Putamen (tissue), 1 donor: ENCODE data around the gene LGALS1.

Experiments
- DNase-seq: peaks from one replicate; pipeline ENCODE4 v3.0.0-alpha.2; 2016; ENCODE audit warnings: low spot score

LGALS1 gene

DNA sequence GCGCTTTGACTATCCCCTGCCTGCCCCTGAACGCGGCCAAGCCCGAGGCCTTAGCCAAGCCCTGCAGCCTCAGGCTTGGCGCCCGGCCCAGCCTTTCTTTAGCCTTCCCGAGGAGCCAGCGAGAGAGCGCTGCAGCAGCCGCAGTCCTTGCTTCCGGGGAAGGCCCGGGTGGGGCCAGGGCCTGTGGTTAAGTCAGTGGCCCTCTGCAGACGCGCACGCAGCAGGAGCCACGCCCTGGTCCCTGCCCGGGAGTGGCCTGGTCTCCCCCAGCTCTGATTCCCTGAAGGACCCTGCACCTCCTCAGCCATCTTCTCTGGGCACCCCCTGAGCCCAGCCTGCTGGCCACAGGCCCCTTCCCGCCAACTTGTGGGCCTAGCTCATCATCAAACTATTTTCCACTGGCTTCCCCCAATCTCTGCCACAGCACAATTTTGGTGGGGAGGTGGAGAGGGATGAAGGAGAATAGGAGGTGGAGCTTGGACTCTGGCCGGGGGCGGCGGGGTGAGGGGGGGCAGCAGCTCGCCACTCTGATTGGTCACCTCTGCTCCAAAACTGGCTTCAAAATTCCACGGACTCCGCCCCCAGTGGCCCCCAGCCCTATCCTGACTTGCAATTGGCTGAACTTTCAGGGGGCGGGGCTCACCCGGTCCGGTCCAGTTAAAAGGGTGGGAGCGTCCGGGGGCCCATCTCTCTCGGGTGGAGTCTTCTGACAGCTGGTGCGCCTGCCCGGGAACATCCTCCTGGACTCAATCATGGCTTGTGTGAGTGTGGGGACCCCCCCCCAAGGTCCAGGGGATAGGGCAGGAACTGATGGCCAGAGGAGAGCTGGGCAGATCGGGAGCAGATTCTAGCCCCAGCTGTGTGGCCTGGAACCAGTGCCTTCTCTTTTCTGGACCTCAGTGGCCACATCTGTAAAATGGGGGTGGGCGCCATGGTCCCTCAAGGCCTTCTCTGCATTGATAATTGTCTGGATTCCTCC, at the start of gene LGALS1:
Gene LGALS1, plus strand, starts transcription at position 686 of the 979 bp plus-strand sequence. Its CDS starts 67 bp downstream, at position 753.
- DNase-seq, result peak; percentile 82

DNA sequence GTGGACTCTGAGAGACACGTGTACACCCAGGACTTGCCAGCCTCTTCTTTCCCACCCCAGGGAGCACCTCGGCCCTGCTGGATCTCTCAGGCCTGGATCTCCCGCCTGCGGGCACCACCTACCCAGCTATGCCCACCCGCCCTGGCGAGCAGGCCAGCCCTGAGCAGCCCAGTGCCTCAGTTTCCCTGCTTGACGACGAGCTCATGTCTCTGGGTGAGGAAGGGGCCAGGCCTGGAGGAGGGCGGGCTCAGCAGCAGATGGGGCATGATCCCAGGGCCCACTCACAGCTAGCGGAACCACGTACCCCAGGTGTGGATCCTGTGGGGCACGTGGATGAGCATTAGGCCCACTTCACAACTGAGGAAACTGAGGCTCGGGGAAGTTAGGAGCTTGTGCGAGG, 49.7 kb upstream of the LGALS1 start:
- no peak for DNase-seq

DNA sequence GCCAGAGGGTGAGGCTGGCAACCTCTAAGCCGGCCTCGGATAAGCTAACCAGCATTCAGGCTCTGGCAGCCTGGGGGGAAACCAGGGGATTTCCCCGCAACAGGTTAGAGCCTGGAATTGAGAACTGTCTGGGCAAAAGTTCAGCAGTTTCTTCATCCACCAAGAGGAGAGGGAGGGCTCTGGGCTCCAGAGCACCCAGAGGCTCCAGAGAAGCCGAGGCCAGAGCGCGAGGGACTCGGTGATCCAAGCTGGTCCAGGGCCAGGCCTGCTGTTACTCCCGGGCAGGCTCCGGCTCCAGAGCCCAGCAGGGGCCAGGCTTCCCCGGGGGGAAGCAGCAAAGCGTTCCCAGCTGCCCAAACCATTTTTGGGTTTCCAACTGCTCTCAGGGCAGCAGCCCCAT, 49.3 kb upstream of the LGALS1 start:
- DNase-seq, result no peak

DNA sequence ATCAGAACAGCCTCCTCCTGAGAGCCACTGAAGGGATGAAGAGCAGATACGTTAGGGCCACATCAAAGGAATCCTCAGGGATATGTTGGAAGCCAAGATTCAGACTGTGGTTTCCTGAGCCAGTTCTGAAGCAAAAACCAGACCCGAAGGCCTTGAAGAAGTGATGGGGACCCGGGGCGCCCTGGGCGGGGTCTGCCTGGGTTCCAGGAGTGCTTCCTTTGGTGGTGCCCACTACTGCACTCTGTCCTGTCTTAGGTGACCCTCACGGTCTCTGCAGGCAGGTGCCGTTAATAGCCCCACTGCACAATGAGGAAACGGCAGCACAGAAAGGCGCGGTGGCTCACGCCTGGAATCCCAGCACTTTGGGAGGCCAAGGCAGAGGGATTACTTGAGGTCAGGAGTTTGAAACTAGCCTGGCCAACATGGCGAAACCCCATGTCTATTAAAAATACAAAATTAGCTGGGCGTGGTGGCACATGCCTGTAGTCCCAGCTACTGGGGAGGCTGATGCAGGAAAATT, 48.8 kb upstream of the LGALS1 start:
- DNase-seq, result no peak

DNA sequence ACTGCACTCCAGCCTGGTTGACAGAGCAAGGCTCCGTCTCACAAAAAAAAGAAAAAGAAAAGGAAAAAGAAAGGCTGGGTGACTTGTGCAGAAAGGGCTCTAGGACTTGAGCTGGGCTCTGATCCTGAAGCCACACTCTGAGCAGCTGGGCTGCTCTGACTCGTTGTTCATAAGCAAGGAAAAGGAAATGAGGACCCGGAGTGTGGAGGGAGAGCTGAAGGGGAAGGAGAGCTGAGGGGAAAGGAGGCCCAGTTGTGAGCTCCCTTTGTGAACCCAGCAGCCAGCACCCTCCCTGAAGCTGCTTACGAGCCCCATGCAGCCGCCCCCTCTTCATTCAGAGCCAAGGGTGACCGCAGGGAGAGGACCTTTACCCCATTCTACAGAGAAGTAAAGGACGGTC, 48.3 kb upstream of the LGALS1 start:
- no peak for DNase-seq

DNA sequence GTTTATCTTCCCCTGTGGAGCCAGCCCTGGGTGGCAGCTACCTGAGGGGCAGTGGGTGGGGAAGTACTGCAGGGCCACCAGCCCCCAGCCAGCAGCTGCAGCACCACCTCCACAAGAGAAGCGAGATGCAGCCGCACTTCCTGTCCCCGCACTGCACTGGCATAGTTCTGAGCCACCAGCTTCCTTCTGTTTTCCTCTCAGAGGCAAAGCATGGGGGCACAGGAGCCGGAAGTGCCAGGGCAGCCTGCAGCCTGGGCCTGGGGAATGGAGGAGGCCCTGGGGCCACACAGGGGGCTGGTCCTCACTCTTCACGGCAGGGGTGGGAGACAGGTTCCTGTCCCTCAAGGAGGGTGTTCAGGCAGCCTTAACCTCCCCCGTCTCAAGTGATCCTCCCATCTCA, 47.9 kb upstream of the LGALS1 start:
- DNase-seq, result no peak

DNA sequence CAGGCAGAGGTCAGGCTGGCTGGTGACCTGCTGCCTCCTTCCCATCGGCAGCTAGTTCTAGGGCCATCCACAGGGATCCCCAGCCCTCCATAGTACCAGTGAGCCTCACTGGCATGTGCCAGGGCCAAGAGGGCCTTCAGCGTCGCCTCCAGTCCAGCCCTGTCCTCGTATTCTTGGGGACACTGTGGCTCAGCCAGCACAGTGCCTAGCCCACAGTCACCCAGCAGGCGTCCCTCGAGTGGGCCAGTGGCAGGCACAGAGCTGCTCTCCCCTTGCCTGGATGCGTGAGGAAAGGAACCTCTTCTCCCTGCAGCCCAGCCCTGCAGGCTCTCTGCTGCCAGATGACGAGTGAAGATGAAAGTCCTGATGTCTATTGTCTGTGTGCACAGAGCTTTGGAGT, 46.6 kb upstream of the LGALS1 start:
- no peak for DNase-seq

DNA sequence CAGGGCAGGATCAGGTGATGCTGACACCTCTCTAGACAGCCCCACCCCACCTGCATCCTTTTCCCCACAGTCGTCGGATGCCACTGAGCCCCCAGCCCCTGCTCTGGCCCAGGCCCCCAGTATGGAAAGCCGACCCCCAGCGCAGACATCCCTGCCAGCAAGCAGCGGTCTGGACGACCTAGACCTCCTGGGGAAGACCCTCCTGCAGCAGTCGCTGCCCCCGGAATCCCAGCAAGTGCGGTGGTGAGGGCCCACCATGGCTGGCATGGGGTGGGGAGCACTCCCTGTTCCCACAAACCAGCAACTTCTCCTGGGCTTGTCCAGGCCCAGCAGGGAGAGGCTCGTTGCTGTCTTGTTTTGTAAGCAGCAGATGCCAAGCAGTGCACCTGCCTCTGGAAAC, 45.5 kb upstream of the LGALS1 start:
- no peak for DNase-seq

DNA sequence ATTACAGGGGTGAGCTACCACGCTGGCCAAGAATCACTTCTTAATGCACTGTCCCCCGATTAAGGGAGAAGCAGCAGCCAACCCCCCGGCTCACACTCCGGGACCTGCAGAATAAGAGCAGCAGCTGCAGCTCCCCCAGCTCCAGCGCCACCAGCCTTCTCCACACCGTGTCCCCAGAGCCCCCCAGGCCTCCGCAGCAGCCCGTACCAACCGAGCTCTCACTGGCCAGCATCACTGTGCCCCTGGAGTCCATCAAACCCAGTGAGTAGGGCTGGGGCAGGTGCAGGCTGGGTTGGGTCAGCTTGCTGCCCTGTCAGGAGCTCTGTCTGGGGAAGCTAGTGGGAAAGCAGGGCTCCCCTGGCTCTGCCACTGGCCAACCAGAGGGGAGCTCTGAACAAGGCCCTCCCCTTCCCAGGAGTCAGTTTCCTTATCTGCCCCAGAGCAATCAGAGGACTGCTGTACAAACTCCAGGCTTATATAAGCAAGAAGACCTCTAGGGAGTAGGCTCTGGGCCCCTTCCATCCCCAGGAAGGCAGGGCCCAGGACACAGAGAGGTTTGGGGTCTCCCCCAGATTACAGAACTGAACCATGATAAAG, 44.5 kb upstream of the LGALS1 start:
- no peak for DNase-seq

DNA sequence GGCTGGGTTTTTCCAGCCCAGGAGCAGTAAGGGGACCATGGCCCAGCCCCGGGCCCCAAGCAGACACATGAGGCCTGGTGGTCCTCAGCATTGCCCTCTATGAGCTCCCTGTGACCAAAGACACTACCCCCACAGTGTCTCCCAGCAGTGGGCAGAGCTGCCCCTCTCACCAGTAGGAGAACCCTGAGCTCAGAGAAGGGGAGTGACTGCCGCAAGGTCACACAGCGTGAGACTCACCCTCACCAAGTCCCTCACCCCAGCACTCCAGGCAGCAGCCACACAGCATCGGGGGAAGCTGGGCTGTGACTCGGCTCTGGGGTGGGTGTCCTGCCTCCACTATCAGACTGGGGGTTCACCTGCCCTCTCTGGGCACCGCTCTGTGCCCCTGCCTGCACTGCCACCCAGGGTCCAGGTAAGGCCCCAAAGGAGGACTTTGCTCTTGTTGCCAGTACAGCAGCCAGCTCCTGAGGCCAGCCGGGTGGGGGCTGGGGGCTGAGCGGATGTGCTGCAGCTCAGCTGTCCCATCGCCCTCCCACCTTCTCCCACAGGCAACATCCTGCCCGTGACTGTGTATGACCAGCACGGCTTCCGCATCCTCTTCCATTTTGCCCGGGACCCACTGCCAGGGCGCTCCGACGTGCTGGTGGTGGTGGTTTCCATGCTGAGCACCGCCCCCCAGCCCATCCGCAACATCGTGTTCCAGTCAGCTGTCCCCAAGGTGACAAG, 43.8 kb upstream of the LGALS1 start:
- no peak for DNase-seq

DNA sequence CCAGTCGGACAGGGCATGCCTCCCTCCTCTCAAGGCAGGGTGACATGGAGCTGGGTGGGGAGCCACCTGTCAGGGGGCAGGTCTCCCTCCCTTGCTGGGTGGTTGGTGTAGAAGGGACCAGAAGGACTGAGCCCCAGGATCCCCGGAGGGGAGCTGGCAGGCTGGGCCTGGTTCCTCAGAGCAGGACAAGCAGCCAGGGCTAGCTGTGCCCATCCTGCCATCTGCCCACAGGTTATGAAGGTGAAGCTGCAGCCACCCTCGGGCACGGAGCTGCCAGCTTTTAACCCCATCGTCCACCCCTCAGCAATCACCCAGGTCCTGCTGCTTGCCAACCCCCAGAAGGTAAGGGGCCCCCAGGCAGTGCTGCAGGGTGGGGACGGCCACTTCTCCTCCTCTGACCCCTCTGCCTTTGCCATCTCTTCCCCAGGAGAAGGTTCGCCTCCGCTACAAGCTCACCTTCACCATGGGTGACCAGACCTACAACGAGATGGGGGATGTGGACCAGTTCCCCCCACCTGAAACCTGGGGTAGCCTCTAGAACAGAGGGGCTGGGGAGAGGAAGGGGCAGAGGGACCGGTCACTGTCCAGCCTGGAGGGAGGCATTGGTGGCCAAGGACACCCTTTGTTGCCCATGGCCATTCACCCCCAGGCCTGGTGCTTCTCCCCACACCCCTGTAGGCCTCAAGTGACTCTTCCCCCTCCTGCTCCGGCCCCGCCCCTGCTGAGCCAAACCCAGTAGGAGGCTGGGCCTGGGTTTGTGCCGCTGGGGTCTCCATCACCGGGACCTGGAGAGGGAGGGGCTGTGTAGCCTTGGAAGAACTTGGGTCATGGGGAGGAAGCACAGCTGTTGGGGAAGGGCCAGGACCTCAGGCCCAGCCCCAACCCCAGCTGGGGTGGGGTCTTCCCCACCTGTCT, 43.0 kb upstream of the LGALS1 start:
- DNase-seq, result no peak

DNA sequence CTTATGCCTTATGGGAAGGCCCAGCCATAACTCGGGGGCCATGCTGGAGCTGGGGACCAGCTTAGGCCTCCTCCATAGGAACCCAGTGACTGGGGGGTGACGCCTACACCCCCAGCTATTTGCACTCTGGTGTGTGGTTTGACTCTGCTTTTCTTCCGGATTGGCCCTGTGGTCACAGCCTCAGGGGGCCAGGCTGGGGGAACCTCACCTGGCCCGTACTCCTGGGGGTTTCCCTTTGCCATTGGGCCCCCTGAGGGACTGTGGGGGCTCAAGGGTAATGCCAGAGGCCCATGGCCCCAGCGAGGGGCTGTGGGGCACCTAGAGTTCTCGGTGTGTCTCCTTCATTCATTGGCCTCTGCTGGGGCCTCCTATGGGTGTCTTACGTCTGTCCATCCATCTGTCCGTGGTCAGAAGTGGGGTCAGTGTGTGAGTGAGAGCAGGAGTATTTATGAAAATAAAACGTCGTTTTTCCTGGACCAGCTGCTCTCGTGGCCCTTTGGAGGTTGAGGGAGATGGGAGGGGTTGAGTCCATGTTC, 42.3 kb upstream of the LGALS1 start:
- DNase-seq, result no peak

DNA sequence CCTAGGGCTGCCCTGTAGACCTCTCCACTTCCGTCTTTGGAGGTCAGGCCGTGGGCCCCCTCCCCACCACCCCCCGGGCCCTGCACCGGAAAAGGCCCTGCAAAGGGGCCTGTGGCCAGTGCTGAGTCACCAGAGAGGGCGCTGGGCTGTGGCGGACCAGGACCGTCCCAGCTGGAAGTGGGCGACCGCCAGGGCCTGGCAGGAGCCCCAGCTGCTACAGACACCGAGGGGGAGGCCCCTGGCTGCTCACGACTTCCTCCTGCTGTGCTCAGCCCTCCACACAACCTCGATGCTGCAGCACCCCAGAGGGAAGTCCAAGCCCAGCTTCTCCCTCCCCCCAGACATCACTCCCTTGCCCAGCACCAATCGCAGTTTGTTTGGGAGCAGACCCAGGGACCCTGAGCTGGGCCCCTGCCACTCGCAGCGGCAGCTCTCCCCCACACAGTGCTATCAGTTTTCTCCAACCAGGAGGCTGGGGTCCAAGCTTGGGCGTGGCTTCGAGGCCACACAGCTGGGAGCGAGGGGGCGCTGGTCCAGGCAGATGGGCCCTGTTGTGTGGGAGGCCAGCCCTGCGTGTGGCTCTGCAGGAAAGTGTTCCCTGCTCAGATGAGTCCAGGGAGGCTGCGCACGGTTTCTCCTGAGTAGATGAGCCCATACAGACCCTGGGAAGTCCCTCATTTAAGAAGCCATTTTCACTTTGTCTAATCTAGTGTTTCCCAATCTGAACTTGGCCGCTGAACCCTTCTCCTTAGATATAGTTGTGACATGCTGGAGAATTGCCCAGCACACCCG, 41.6 kb upstream of the LGALS1 start:
- DNase-seq, result peak; percentile 71

DNA sequence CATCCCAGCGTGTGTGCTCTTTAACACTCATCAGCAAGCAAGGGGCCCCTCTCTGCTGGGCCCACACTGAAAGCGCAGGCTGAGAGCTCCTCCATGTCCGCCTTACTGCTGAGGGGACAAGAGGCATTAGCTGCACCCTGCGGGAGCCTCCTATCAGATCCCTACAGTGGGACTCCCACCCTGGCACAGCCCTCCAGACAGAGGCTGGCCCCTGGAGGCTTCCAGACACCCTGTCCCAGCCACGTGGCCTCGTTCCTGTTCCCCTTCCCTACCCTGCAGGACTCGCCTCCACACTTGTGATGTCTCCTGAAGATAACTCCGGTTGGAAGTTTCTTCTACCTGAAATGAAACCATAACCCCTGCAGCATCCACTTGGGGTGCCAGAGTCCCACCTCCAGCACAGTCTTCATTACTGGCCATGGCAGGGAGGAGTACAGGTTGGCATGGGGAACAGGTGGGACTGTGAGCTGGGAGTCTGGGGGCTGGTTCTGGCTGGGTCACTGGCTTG, 41.0 kb upstream of the LGALS1 start:
- no peak for DNase-seq

DNA sequence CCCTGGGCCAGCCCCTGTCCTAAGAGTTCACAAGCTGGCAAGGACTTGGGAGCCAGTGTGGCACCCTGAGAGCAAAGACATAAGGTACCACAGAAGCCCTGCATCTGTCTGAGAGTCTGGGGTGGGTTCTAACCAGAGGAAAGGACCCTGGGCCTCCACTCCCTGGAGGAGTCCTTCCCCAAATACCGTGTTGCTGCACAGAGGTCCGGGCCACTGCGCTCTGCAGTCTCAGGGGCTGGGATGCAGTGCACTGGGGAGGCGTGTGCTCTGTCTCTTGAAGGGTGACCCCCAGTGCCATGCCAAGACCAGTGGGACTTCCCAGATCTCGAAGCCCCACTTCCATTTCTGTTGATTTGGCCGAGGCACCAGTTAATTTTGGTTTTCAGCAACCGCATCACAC, 40.3 kb upstream of the LGALS1 start:
- DNase-seq, result no peak

DNA sequence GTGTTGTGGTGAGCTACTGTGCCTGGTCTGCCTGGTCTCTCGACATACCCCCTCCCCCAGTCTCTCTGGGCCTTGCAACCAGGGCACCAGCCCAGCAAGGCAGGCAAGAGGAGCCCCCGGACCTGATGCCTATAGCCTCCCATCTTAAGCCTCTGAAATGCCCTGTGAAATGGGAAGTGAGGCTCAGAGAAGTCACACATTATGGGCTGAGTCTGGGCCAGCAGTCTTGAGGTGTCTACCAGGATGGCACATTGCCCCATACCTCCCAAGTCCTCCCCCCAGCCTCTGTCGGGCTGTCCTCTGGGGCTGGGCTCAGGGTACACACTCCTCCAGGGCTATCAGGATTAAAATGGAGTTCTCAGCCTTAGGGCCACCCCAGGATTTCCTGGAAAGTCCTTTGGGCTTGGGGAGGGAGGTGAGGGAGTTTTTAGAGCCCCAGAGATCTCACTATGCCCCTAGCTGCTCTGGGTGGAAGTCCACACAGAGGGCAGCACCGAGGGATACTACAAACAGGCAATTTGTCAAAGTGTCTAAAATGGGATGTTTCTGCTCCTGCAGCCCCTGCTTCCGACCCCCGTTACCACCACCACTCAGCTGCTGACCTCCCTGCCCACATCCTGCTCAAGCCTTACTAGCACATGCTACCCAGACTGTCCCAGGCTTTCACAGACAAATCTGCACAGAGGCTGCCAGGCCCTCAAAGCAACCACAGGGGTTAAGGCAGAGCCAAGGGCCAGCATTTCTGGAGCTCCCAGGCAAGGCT, 39.1 kb upstream of the LGALS1 start:
- DNase-seq, result no peak

DNA sequence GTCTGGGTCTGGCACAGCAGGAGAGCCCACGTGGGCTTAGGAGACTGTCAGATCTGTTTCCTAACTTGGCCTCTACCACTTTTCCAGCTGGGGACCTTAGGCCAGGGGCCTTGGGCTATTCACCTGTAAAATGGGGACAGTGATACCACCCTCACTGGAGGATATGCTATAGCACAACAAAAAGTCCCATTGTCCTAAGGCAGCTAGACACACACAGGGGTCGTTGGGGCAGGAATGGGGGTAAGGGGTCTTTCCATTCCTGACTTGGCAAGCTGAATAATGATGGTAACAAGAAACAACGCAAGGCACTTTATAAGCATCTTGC, 38.5 kb upstream of the LGALS1 start:
- DNase-seq, result no peak

DNA sequence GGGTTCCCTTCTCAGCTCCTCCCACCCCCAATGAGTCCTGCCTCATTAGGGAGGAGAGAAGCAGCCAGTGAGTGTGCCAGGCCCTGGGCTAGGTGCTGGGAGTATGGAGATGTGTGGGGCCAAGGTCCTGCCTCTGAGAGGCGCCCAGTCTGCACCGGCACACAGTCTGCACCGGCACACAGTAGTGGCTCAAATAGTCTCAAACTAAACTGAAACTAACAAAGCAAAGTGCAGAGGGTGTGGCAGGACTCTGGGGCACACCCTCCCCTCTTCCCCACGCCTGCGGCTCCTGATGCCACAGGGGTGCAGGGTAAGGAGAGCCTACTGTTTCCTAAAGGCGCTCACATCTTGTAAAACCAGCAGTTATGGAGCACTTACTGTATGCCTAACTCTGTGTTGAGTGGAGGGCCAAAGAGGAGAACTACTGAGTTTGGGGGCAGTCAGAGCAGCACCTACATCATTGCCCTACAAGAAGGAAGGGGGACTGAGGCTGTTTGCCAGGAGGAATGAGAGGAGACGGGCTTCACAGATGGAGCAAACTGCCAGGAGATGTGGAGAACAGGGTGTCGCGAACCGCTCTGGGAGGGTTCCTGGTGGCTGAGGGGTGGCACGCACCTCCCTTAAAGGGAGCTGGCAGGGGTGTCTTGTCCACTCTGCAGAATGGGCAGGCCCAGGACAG, 36.9 kb upstream of the LGALS1 start:
- DNase-seq, result no peak
